DOHH2 (cell line): Measurements from ENCODE around the gene GABPB2.
A peak's percentile ranks its signal among the peaks of the same experiment; 100 is the strongest.

Experiments used
- H3F3A ChIP-seq: fragments of 200-600 bp; sonication (generic), shearing (Covaris generic); 2 replicates; pipeline ENCODE4 v1.6.0; 2016; ENCODE audit warnings: antibody characterized with exemption, mild to moderate bottlenecking; ENCODE audit not compliant: control insufficient read depth, insufficient read depth
- H3K27ac ChIP-seq: fragments of 200-600 bp; sonication (generic); 2 replicates; pipeline ENCODE4 v1.5.1; 2014; ENCODE audit warnings: low read depth, mild to moderate bottlenecking, low read length, moderate library complexity
- H3K27me3 ChIP-seq: fragments of 200-600 bp; sonication (generic); 2 replicates; pipeline ENCODE4 v1.6.1; 2014; ENCODE audit warnings: mild to moderate bottlenecking, low read length, mixed read lengths; ENCODE audit not compliant: control insufficient read depth
- H3K36me3 ChIP-seq: fragments of 200-600 bp; sonication (generic); 2 replicates; pipeline ENCODE4 v1.6.1; 2014; ENCODE audit warnings: mild to moderate bottlenecking, low read length, moderate library complexity, mixed read lengths; ENCODE audit not compliant: control insufficient read depth
- H3K4me1 ChIP-seq: fragments of 200-600 bp; sonication (generic); 2 replicates; pipeline ENCODE4 v1.6.1; 2014; ENCODE audit warnings: mild to moderate bottlenecking, low read length, mixed read lengths; ENCODE audit not compliant: control insufficient read depth
- H3K4me2 ChIP-seq: fragments of 200-600 bp; sonication (generic); 2 replicates; pipeline ENCODE4 v1.6.0; 2014; ENCODE audit warnings: mild to moderate bottlenecking, low read length, moderate library complexity
- H3K4me3 ChIP-seq: fragments of 200-600 bp; sonication (generic); 2 replicates; pipeline ENCODE4 v1.5.1; 2014; ENCODE audit warnings: mild to moderate bottlenecking, low read length, mixed read lengths
- H3K79me2 ChIP-seq: fragments of 200-600 bp; sonication (generic); 2 replicates; pipeline ENCODE4 v1.6.1; 2014; ENCODE audit warnings: mild to moderate bottlenecking, low read length, mixed read lengths; ENCODE audit not compliant: control insufficient read depth
- H3K9me2 ChIP-seq: fragments of 200-600 bp; sonication (generic); replicated peaks from 2 replicates; pipeline ENCODE4 v1.6.1; 2014; ENCODE audit warnings: mild to moderate bottlenecking, low read length, mixed read lengths; ENCODE audit not compliant: control insufficient read depth
- H3K9me3 ChIP-seq: fragments of 200-600 bp; sonication (generic); 2 replicates; pipeline ENCODE4 v1.6.1; 2014; ENCODE audit warnings: antibody characterized with exemption, low read length, mixed read lengths; ENCODE audit not compliant: control insufficient read depth, insufficient read depth
- H4K20me1 ChIP-seq: fragments of 200-600 bp; sonication (generic); 2 replicates; pipeline ENCODE4 v1.6.0; 2014; ENCODE audit warnings: low read depth, mild to moderate bottlenecking, antibody characterized with exemption, low read length, moderate library complexity; ENCODE audit not compliant: control insufficient read depth, insufficient read depth
- CTCF ChIP-seq: fragments of 200-600 bp; sonication (generic); IDR thresholded peaks from one replicate; pipeline ENCODE4 v1.5.1; 2014; ENCODE audit warnings: antibody characterized with exemption, mild to moderate bottlenecking, low read depth, low read length; ENCODE audit not compliant: poor library complexity, severe bottlenecking
- EZH2phosphoT487 ChIP-seq: fragments of 200-600 bp; sonication (generic); IDR thresholded peaks from 2 replicates; pipeline ENCODE4 v1.6.1; 2017; ENCODE audit warnings: borderline replicate concordance, mild to moderate bottlenecking, antibody characterized with exemption, low read length, moderate library complexity, mixed read lengths

The GABPB2 gene

GRCh38 chr1:151158326-151158725 is 87.8 kb downstream of the GABPB2 start:
- no peak overlapping the region; the same call in 1 of the 2 replicates for H3K4me3 ChIP-seq
- peaks cover 29% of the 10 kb centered on the region for H3K36me3 ChIP-seq
- no peaks in the 10 kb centered on the region for H3K27me3 ChIP-seq

GRCh38 chr1:151158751-151159251 is 88.2 kb downstream of the GABPB2 start:
- H3K36me3 ChIP-seq, result peaks cover 29% of the 10 kb centered on the region
- peaks cover 43% of the 10 kb centered on the region for H3K4me1 ChIP-seq
- H3K9me3 ChIP-seq, result no peaks in the 10 kb centered on the region
- H3K9me2 ChIP-seq, result no peaks in the 10 kb centered on the region
- H3F3A ChIP-seq, result peaks cover 21% of the 10 kb centered on the region
- H3K27me3 ChIP-seq, result no peaks in the 10 kb centered on the region
- TF ChIP-seq CTCF, result no peak
- no peak for TF ChIP-seq EZH2phosphoT487
- H3K4me2 ChIP-seq, result peak overlapping the region; percentile 95
- peaks cover 16% of the 10 kb centered on the region for H3K79me2 ChIP-seq
- H4K20me1 ChIP-seq, result no peaks in the 10 kb centered on the region
- peak overlapping the region; percentile 29 for H3K27ac ChIP-seq
- H3K4me3 ChIP-seq, result peak overlapping the region; percentile 26

More at GRCh38 chr1:151158326-151158725, 87.8 kb downstream of the GABPB2 start:
- Histone ChIP-seq H4K20me1 (no peaks in the 10 kb centered on the region), H3K79me2 (peaks cover 16% of the 10 kb centered on the region), H3K27ac (no peak overlapping the region), H3K4me1 (peaks cover 43% of the 10 kb centered on the region), H3F3A (peaks cover 21% of the 10 kb centered on the region), H3K9me2 (no peaks in the 10 kb centered on the region), H3K9me3 (no peaks in the 10 kb centered on the region), H3K4me2 (peak overlapping the region; percentile 95)
- no peak for TF ChIP-seq CTCF
- TF ChIP-seq EZH2phosphoT487, result no peak

- Histone ChIP-seq H3K4me1 (peaks cover 46% of the 10 kb centered on the region), H3K4me3 (peak overlapping the region; percentile 26), H3K9me3 (no peaks in the 10 kb centered on the region), H3F3A (peaks cover 21% of the 10 kb centered on the region), H3K27me3 (no peaks in the 10 kb centered on the region), H3K9me2 (no peaks in the 10 kb centered on the region), H3K27ac (peak overlapping the region; percentile 29), H3K79me2 (peaks cover 18% of the 10 kb centered on the region), H4K20me1 (no peaks in the 10 kb centered on the region), H3K36me3 (peaks cover 29% of the 10 kb centered on the region), H3K4me2 (peak overlapping the region; percentile 95)
- no peak for TF ChIP-seq EZH2phosphoT487
- no peak for TF ChIP-seq CTCF
Observed at GRCh38 chr1:151159373-151159772, 88.8 kb downstream of the GABPB2 start.
